NCI-H1436 (cell line): Measurements from ENCODE around the gene CMSS1.

ENCODE experiments used
- DNase-seq: peaks from one replicate; lab custom pipeline; 2025; lab: John Stamatoyannopoulos, UW

The CMSS1 gene

DNA sequence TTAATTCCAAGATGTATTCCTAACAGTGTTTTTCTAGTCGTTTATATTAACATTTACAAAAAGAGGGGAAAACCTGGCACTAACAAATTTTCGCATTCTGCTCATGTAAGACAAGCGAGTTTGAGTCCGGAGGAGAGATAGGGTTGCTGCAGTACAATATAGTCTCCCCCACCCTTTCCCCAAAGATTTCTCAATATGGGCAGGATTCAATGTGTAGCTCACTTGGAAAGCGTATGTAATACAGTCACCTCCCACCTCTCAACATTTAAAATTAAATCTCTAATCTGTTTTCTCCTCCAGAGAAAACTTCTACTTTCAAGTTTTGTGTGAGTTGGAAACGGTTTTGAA lies 57.9 kb downstream of the CMSS1 start:
- no peak for DNase-seq

DNA sequence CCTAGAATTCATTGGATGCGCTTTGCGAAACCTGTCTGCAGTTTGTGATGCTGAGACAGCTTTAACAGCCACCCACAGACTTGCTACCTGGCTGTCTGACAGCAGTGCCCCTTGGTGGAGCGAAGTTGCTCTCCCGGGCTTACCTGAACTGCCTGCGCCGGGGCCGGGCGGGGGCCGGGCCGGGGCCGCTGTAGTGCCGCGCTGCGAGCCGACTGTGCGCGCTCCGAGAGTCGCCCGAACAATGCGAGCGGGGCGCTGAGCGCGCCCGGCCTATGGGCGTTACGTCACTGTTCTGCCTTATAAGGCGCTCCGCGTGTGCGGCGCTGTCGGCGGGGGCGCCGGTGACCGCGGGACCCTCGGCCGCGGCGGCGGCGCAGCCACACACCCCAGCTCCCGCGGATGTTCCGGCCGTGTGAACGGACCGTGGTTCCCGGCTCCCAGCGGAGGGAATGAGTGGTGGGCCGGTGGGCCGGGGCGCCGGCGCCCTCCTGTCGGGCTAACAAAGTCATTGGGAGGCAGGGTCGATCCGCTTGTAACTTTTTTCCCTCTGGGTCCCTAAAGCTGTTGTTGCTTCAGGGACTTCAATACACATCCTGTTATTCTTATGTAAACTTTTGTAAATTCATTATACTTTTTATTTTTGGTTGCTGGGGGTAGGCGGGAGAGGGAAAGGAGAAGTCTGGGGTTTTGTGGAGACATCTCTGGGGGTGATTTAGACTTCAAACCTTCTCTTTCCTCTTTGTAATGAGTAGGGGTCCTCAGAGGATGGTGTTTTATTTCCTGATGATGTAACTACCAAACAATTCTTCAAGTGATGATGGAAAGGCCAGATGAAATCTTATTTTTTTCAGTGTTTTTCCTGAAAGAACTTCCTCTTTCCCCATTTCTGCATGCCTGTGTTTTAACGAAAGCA lies 58.5 kb downstream of the CMSS1 start:
- DNase-seq: no peak

DNA sequence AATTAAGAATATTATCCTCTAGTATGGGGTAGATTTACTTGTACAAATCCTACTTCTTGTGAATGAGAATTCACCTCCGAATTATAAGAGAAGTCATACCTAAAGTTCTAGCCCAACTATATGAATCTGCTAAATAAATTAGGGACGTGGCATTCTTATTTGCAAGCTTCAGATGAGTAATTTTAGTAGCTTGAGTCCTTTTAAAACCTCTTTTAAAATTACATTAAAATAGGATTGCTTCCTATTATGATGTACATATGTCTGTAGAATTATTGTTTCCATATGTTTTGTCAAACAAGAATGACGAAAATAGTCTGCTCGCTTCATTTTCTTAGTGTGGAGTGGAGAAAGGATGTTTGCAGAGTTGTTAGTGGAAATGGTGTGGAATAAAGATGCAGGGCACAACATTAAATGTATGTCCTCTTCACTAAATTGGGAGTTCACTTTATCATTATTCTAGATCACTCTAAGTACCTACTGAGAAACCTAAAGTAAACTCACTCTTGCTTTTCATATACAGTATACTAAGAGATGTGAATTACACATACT lies 59.4 kb downstream of the CMSS1 start:
- DNase-seq: no peak

DNA sequence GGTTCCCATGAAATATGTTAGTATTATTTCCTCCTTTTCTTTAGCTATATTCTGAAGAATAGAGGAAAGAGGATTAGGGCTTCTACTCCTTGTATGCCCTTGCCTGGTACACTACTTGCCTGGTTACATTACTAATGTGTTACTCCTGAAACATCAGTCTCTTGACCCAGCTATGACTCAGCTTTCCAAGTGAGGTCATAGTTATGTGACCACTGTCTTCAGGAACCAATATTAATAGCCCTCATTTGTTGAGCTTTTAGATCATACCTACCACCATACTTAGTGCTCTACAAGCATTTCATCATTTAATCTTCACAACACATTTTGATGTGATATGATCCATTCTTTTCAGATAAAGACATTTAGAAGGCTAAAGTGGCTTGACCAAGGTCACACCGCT lies 60.3 kb downstream of the CMSS1 start:
- no peak for DNase-seq

DNA sequence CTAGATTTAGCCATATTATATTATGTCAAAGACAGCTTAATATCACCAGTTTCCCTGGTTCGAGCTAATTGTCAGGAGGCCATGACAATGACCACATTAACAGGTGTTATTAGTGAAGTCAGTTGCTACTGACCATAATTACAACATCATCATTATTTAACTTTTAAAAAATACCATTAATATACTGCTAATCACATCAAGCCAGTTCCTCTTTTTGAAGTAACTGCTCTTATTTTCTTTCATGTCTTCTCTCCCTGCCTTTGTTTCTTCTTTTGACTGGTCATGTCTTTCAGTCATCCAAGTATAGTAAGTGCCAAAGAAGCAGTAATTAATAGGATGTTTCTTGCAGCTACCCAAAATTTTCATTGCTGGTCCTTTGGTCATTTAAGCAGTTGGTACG lies 61.6 kb downstream of the CMSS1 start:
- no peak for DNase-seq

DNA sequence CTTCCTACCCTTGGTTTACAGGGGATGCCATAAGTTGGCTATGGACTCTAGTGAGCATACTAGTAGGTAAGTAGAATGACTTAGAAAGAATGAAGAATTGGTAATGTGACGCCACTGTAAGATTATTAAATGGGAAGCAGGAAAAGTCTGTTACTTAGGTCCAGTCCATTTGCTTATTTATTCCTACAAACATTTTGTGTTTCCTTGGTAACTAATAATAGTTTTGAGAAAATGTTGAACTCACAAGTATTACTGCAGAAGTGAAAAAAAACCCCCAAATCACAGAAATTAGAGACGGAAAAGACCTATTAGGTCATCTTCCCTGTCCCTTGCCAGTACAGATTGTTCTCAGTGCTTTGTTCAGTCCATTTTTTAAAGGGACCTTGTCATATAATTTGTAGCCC lies 63.5 kb downstream of the CMSS1 start:
- DNase-seq: no peak

DNA sequence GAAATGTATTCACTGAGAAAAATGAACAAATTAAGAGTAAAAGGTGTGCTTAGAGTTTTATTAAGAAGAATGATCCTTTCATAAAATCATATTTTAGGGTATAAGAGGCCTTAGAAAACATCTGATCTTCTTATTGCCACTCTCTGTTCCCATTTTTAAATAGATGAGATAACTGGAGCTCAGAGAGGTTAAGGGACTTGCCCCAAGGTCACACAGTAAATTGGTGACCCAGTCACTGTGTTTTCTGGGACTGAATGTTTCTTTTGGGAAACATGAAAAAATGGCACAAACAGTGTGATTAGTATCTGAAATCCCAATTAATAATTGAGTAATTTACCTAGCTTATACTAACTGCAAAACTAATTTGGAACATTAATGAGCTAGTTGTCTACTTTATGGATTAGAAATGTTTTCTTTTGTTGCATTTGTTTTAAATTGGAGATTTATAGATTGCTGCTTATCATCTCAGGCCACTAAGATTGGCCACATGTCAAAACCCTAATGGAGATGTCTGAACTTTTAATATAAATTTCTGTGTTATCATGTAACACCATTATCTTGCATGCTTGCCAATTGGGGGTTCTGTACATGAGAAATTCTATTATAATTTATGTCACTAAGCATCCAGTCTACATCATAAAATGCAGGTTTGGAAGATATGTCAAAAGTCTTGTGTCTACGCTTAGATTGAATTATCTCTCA lies 64.9 kb downstream of the CMSS1 start:
- DNase-seq: no peak

DNA sequence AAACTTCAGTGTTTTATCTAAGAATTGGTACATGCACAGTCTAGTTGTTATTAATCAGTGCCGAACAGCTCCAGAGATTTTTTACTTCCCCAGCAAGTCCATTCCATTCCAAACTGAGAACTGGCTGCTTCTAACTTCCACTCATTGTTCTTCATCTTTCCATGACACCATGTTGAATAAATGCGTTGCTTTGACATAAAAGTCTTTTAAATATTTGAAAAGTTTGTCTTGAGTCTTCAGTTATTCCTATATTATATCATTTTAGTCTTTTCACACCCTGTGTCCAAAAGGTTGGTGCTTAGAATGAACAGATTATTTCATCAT lies 65.4 kb downstream of the CMSS1 start:
- DNase-seq: no peak

DNA sequence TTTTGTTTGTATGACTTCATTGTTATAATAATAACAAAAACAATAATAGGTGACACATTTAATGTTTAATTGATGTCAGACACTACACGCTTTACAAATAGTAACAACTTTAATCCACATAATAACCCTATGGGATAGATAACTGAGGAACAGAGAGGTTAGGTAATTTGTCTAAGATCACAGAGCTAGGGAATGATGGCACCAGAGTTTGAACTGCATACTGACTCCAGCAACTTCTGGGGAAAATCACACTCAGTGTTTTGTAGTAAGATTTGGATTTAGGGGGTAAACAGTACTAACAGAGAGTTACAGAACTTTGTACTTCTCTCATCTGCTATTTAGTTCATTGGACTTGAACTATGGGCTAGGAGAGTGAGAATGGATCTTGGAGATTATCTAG lies 66.0 kb downstream of the CMSS1 start:
- DNase-seq: no peak

DNA sequence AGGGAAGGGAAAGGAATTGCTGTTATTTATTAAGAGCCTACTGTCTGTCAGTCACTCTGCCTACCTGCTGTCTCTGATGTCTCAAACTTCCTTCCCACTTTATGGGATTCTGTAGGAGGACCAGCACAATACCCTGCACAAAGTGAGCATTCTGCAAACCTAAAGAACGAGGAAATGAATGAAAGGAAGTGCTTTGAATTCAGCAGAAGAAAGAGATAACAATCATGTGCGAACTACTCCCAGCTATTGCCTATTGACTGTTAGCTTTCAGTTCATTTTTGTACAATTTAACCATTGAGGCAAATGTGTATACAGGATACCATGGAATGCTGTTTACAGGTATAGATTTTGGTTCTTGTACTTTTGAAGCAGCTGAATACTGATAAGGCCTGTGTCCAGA lies 66.8 kb downstream of the CMSS1 start:
- no peak for DNase-seq

DNA sequence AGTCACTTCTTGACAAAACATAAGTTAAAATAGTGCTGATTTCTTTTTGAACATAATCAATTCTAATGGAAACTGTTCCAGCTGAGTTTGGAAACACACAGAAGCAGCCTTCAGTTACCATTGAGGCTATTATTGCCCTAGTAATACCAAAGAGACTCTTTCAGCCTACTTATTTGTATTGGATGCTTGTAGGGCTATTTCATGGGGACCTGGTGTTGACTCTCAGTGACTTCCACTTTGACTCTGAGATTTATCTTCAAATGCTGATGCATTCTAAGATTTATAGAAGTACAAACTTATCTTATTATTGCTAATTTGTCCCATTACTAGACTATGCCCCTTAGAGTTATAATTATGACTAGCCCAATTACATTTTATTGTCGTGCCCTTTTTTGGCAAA lies 67.4 kb downstream of the CMSS1 start:
- no peak for DNase-seq

DNA sequence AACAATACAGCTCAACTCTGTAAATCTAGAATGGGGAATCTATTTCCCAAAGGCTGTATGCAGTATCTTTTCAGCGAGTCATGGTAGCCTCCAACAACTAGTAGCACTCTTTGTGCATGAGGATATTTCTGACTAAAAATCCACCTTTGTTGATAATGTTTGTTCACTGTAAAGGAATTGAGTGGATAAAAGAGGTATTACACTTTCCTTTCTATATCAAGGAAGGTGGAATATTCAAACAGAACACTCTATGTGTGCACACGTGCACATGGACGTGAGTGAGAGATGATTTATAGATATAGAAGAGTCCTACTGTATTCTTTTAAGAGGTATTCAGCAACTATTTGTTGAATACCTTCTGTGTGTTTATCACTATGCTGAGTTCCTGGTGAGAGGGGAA lies 68.2 kb downstream of the CMSS1 start:
- no peak for DNase-seq

DNA sequence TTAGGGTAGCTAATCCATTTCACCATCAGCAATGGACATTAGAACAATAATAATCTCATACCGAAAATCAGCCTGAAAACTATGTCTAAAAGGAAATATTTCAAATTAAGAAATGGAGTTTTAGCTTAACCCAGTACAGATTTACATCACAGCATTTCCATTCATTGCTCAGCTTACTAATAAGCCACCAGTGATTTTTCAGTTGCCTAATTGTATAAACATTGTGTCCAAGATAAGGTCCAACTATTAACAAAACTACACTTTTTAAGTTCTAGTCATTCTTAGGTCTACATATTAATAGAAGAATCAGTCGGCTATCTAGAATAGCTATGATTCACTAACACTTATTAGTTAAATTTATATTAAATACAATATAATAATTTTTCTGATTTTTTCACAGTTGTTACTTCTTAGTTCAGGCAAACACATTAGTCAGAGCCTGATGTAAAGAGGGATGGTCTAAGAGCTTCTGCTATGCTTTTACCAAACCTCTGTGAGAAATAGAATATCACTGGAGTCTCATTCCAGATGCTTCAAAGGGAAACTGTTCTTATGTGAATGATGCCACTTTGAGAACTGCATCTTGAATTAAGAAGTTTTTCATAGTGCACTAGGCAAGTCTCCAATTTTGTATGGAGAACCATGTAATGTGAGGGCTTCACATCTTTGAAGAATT lies 74.1 kb downstream of the CMSS1 start:
- DNase-seq: no peak

DNA sequence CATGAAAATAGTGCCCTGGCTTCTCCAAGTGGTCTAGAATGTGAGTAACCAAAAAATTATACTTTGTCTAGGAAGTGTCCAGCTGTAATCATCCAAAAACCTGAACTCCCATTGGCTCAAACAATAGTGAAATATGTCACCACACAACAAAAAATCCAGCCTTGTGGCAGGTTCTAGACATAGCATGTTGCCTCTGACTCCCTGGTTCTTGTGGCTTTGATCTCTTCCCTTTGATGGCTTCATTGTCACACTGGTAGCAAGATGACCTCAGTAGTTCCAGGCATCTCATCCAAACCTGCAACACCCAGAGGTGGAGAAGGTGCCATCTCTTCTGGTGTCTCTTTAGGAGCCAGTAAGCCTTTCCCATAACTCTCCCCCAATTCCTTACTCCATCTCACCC lies 74.7 kb downstream of the CMSS1 start:
- DNase-seq: no peak

DNA sequence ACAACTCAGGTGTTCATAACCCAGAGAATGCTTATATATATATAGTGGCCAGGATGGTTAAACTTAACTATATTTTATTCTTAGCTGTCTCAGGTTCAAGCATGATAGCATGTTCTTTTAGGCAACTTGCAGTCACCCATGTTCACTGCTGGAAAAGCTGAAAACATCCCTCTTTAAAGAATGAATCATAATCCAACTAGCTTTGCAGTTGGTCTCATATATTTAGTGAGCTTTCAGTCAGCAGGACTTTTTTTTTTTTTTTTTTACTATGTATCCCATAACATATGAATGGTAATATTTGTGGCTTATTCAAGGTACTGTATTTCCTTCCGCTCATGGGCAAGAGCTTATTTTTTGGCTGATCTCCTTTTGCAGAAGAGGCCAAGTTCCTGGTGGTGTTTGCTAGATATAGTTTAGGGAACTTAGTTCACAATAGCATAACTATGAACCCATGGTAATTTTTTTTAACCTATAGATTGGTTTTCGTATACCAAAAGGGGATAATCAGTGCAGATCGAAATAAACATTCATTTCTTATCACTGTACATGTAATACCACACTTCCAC lies 77.6 kb downstream of the CMSS1 start:
- no peak for DNase-seq

DNA sequence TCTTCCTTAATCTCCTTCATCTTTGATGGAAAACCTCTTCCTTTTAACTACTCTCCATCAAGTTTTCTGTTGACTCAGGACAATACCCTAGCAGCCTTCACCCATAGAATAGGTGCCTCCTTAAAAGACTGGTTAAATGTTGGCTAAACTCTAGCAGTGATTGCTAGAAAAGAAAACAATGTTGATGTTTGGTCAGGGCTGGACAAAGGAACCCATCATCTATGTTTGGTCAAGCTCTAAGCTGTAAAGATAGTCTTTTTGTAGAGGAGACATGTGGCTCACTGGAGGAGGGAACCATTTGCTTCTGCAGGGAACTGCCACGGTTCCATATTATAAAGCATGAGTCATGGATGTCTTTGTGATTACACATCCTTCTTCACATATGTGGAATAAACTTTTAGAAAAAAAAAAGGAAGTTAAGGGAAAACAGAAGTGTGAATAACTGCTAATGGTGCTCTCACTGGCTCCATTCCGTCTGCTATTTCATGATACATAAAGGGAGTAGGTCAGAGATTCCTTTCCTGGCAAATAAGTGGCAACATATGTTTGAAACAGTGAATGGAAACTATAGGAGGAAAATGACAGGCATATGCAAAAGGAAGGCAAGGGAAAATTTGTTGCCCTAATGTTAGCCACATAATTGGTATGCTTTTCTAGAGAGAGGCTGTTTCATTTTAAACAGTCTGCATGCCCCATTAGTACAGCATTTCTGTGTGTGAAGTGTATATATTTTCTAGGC lies 78.2 kb downstream of the CMSS1 start:
- DNase-seq: no peak

DNA sequence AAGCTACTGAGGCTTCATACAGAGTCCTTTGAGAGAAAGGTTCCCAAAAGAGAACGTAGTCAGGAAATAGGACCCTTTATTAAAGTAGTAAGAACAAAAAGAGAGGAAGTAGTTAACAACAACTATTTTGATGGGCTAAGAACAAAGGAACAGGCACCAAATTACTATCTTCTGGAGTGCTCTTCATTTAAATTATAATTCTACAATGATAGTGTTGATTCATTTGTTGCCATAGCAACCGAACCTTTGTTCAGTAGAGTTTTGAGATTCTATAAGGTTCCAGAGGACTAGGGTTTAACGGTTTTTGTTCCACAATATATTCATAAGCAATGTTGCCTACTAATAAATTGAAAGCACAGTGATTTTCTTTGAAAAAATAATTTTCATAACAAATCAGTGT lies 78.8 kb downstream of the CMSS1 start:
- DNase-seq: peak; percentile 70

DNA sequence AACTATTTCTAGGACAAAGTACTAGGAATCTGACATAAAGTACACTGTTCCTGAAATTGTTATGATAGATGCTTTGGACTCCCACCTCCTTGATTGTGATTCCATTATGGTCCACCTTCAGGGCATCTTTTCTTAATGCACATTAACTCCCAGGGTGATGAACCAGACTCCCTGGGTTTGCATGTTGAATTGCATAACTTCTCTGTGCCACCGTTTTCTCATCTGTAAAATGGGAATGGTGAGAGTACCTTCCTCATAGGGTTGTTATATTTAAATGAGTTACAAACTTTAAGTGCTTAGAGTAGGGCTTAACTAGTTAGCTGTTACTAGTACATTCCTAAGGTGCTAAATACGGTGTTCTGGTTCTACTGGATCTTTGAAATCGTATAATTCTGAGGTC lies 81.9 kb downstream of the CMSS1 start:
- no peak for DNase-seq

DNA sequence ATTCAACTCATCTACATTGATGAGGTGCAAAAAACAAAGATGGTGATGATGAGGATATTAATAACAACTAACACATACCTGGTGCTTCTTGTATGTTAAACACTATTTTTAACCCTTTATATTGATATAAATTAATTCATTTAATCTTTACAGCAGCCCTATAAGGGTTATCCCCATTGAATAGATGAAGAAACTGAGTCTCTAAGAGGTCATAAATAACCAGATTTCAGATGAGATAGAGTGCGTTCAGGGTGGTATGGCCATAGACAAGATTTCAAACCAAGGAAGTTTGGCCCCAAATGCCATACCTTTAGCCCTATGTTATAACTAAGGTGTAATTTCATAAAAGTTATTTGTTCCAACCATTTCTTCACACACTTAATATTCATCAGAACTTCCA lies 82.6 kb downstream of the CMSS1 start:
- no peak for DNase-seq

DNA sequence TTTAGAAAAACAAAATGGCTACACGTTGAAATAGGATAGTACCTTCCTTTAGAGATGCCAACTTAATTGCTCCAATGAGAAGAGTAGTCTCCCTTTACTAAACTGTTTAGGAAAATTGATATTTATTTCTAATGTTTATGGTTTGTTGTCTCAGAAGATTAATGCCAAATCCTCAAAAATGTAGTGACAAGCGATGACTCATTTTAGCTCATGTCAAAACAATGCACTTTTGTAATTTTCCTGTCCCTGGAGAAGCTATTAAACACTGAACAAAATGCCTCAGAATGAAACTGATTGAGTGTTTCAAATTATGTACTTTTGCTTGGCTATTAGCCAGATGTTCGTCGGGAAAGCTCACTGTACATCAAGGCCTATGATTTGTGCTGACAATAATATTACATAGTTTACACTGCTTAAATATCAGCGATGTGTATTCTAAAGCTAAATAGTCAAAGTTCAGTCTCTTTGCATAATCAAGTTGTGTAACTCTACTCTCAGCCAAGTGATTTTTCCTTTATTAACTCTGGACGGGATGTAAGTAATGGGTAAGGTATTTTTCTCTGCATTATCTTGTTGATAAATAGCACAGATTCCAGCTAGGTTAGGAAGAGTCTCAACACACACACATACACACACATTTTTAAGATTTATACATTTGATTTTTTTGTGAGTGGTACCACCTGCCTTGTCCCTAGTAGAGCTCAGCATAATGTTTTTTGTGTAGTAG lies 83.7 kb downstream of the CMSS1 start:
- peak; percentile 54 for DNase-seq

DNA sequence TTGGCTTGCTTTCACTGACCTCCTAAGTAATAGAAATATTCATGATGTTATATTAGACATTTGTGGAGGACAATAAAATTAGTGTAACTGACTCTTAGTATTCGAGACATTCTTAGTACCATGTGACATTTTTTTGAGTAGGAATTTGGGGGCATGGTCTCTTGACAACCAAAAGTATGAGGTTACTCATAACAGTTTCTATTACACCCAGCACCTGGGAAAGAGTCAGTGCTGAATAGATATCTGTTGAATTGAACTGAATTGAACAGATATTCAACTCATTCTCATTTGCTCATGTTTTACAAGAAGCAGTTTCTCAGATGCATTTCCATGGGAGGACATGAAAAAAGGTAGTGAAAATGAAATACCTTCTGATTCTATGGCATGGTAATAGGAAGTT lies 84.4 kb downstream of the CMSS1 start:
- DNase-seq: no peak
